ENCODE results near the gene FBXO5. TPM values are rescaled to one million over a fixed set of nuclear protein-coding genes. Genes with fewer than 3 reads are reported as not detected.

The FBXO5 gene
- polyA plus RNA-seq, 1 of the 3 experiments (the other 2 are of a cell fraction) = 12.5 TPM

DNA sequence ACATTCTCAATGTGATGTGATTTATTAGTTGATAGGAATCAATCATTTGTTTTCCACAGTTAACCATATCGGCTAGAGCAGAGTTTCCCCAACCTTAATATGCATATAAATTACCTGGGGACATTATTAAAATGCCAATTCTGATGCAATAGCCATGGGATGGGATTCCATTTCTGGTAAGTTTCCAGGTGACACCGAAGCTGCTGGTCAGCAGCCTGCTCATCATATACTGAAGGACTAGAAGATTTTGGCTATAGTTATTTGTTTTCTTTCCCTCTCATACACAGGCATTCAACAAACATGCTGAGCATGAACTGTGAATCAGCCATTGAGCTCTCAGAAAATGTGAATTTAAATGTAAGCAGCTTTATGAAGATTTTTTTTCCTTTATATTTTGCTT, 35.8 kb downstream of the FBXO5 start:
- Histone ChIP-seq H3K4me2 (no peak overlapping the region), H2AFZ (ENCODE audit: low read depth) (peak overlapping the region; percentile 51; the same call in 1 of the 2 replicates), H3K27ac (ENCODE audit: low read depth in 2 of 2, low read length in 1 of 2) (no peak overlapping the region), H3K4me3 (ENCODE audit: low read depth in 2 of 2, low read length in 1 of 2) (no peak overlapping the region), H3F3A (replicated peaks; ENCODE audit: insufficient read depth) (peaks cover 5% of the 10 kb centered on the region), H3K4me1 (ENCODE audit: control insufficient read depth in 1 of 2, insufficient read depth in 2 of 2, low read depth in 1 of 2, low read length in 1 of 2) (peaks cover 2 to 4% of the 10 kb centered on the region in 2 experiments; a peak in 3 of 4 replicates), H3K36me3 (replicated peaks in 1 of 2; ENCODE audit: control insufficient read depth in 1 of 2, insufficient read depth in 2 of 2, low read length in 1 of 2) (no peaks in the 10 kb centered on the region), H4K20me1 (ENCODE audit: insufficient read depth) (no peaks in the 10 kb centered on the region), H3K9ac (no peak overlapping the region), H3K9me3 (no peaks in the 10 kb centered on the region; the same call in 1 of the 2 replicates), H3K27me3 (ENCODE audit: insufficient read depth) (no peaks in the 10 kb centered on the region), H3K9me2 (no peaks in the 10 kb centered on the region), H3K79me2 (ENCODE audit: insufficient read depth) (no peaks in the 10 kb centered on the region)
- CTCF ChIA-PET = interaction anchor here (1.0 to 6.7 kb wide), 13 partner anchors 9 to 461 kb away, joined by 3 to 156 read pairs (median 10); partner anchors contain the start of gene VIP
- TF ChIP-seq GATA2 (CRISPR knock-in tag; IDR thresholded peaks at IDR 0.05) = no peak
- TF ChIP-seq TEAD4 (IDR thresholded peaks at IDR 0.05; ENCODE audit: borderline replicate concordance, insufficient read depth) = no peak
- TF ChIP-seq RXRA (IDR thresholded peaks at IDR 0.05; ENCODE audit: borderline replicate concordance, low read depth) = no peak
- no peak for TF ChIP-seq SMC3 (IDR thresholded peaks at IDR 0.05; ENCODE audit: low read depth, low read length)
- TF ChIP-seq FOXJ3 (CRISPR knock-in tag; IDR thresholded peaks at IDR 0.05) = no peak
- no peak for TF ChIP-seq ELF1 (IDR thresholded peaks at IDR 0.05)
- TF ChIP-seq EZH2phosphoT487 (IDR thresholded peaks at IDR 0.05; ENCODE audit: borderline replicate concordance, low read depth) = no peak
- TF ChIP-seq, protein P1, sequence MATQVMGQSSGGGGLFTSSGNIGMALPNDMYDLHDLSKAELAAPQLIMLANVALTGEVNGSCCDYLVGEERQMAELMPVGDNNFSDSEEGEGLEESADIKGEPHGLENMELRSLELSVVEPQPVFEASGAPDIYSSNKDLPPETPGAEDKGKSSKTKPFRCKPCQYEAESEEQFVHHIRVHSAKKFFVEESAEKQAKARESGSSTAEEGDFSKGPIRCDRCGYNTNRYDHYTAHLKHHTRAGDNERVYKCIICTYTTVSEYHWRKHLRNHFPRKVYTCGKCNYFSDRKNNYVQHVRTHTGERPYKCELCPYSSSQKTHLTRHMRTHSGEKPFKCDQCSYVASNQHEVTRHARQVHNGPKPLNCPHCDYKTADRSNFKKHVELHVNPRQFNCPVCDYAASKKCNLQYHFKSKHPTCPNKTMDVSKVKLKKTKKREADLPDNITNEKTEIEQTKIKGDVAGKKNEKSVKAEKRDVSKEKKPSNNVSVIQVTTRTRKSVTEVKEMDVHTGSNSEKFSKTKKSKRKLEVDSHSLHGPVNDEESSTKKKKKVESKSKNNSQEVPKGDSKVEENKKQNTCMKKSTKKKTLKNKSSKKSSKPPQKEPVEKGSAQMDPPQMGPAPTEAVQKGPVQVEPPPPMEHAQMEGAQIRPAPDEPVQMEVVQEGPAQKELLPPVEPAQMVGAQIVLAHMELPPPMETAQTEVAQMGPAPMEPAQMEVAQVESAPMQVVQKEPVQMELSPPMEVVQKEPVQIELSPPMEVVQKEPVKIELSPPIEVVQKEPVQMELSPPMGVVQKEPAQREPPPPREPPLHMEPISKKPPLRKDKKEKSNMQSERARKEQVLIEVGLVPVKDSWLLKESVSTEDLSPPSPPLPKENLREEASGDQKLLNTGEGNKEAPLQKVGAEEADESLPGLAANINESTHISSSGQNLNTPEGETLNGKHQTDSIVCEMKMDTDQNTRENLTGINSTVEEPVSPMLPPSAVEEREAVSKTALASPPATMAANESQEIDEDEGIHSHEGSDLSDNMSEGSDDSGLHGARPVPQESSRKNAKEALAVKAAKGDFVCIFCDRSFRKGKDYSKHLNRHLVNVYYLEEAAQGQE (IDR thresholded peaks at IDR 0.05; ENCODE audit: low read depth, low read length) = no peak
- TF ChIP-seq, protein P2, sequence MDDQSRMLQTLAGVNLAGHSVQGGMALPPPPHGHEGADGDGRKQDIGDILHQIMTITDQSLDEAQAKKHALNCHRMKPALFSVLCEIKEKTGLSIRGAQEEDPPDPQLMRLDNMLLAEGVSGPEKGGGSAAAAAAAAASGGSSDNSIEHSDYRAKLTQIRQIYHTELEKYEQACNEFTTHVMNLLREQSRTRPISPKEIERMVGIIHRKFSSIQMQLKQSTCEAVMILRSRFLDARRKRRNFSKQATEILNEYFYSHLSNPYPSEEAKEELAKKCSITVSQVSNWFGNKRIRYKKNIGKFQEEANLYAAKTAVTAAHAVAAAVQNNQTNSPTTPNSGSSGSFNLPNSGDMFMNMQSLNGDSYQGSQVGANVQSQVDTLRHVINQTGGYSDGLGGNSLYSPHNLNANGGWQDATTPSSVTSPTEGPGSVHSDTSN (IDR thresholded peaks at IDR 0.05) = no peak
- TF ChIP-seq, protein P3, sequence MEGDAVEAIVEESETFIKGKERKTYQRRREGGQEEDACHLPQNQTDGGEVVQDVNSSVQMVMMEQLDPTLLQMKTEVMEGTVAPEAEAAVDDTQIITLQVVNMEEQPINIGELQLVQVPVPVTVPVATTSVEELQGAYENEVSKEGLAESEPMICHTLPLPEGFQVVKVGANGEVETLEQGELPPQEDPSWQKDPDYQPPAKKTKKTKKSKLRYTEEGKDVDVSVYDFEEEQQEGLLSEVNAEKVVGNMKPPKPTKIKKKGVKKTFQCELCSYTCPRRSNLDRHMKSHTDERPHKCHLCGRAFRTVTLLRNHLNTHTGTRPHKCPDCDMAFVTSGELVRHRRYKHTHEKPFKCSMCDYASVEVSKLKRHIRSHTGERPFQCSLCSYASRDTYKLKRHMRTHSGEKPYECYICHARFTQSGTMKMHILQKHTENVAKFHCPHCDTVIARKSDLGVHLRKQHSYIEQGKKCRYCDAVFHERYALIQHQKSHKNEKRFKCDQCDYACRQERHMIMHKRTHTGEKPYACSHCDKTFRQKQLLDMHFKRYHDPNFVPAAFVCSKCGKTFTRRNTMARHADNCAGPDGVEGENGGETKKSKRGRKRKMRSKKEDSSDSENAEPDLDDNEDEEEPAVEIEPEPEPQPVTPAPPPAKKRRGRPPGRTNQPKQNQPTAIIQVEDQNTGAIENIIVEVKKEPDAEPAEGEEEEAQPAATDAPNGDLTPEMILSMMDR (IDR thresholded peaks at IDR 0.05) = no peak
- TF ChIP-seq, protein P4, sequence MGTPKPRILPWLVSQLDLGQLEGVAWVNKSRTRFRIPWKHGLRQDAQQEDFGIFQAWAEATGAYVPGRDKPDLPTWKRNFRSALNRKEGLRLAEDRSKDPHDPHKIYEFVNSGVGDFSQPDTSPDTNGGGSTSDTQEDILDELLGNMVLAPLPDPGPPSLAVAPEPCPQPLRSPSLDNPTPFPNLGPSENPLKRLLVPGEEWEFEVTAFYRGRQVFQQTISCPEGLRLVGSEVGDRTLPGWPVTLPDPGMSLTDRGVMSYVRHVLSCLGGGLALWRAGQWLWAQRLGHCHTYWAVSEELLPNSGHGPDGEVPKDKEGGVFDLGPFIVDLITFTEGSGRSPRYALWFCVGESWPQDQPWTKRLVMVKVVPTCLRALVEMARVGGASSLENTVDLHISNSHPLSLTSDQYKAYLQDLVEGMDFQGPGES (IDR thresholded peaks at IDR 0.05; ENCODE audit: low read depth, low read length) = no peak
- no peak for TF ChIP-seq YY1 (IDR thresholded peaks at IDR 0.05; ENCODE audit: low read depth)
- no peak for TF ChIP-seq RAD21 (IDR thresholded peaks at IDR 0.05; ENCODE audit: low read length)
- TF ChIP-seq JUND (IDR thresholded peaks at IDR 0.05) = no peak
- no peak for TF ChIP-seq FOSL2 (IDR thresholded peaks at IDR 0.05; ENCODE audit: borderline replicate concordance, low read depth)
- POLR2A ChIA-PET = no interaction called here
- DNase-seq = no peak
- WGBS (ENCODE audit: low lambda C conversion rate) = 44% methylated on average over 2 of the region's 2 CpGs
